SK-N-SH (cell line): ENCODE results near the gene LRCOL1.

ENCODE experiments used
- CHD2 ChIP-seq: fragments of 150-350 bp; IDR thresholded peaks from 2 replicates; pipeline ENCODE4 v1.6.1; 2018; ENCODE audit warnings: low read length; ENCODE audit not compliant: partially characterized antibody
- JUND ChIP-seq: IDR thresholded peaks from 2 replicates; pipeline ENCODE4 v1.4.0; 2012
- MAX ChIP-seq: IDR thresholded peaks from 2 replicates; pipeline ENCODE4 v1.4.0; 2012; ENCODE audit warnings: low read depth
- SIN3A ChIP-seq: IDR thresholded peaks from 2 replicates; pipeline ENCODE4 v1.6.1; 2012; ENCODE audit warnings: low read depth, mild to moderate bottlenecking, low read length, moderate library complexity, borderline replicate concordance
- SMC3 ChIP-seq: IDR thresholded peaks from 2 replicates; pipeline ENCODE4 v1.6.1; 2012; ENCODE audit warnings: low read depth, low read length, improper control_type of control experiment

GRCh38 chr12:132568301-132568700, 42.1 kb downstream of the LRCOL1 start:
- no peak for TF ChIP-seq MAX
- no peak for TF ChIP-seq CHD2
- no peak for TF ChIP-seq JUND
- no peak for TF ChIP-seq SIN3A
- no peak for TF ChIP-seq SMC3
